SW 1271 (cell line): ENCODE data around the gene TESK2.

ENCODE experiments used
- DNase-seq, 2 experiments: peaks; one replicate each; lab custom pipeline; 2025; lab: John Stamatoyannopoulos, UW

Gene TESK2

GRCh38 chr1:45337630-45338325 is 153.2 kb downstream of the TESK2 start:
- DNase-seq: no peak

GRCh38 chr1:45335855-45336324 is 155.1 kb downstream of the TESK2 start:
- no peak for DNase-seq

GRCh38 chr1:45334308-45335245 is 156.4 kb downstream of the TESK2 start:
- DNase-seq: no peak

- DNase-seq: no peak
Observed at GRCh38 chr1:45332346-45332720, 158.6 kb downstream of the TESK2 start.

GRCh38 chr1:45331436-45332345 is 159.3 kb downstream of the TESK2 start:
- no peak for DNase-seq

GRCh38 chr1:45329445-45329844 is 161.5 kb downstream of the TESK2 start:
- no peak for DNase-seq

- no peak for DNase-seq
Observed at GRCh38 chr1:45328680-45329079, 162.3 kb downstream of the TESK2 start.

- no peak for DNase-seq
Observed at GRCh38 chr1:45327644-45328515, 163.1 kb downstream of the TESK2 start.

GRCh38 chr1:45326627-45327623 is 164.0 kb downstream of the TESK2 start, which contains the start of gene HPDL:
Gene HPDL (plus strand): TSS chr1:45326895. CDS start chr1:45327149, 254 bp downstream.
- peak in 1 of 2 experiments; percentile 19 for DNase-seq

GRCh38 chr1:45325851-45326506 is 165.0 kb downstream of the TESK2 start:
- no peak for DNase-seq

GRCh38 chr1:45322486-45323040 is 168.4 kb downstream of the TESK2 start:
- no peak for DNase-seq

GRCh38 chr1:45321444-45321843 is 169.5 kb downstream of the TESK2 start:
- DNase-seq: no peak

- DNase-seq: no peak
Observed at GRCh38 chr1:45319761-45320160, 171.2 kb downstream of the TESK2 start.

GRCh38 chr1:45317166-45317565 is 173.8 kb downstream of the TESK2 start:
- DNase-seq: no peak

GRCh38 chr1:45314266-45314665 is 176.7 kb downstream of the TESK2 start:
- no peak for DNase-seq

- no peak for DNase-seq
Observed at GRCh38 chr1:45306905-45307304, 184.1 kb downstream of the TESK2 start.

- no peak for DNase-seq
Observed at GRCh38 chr1:45306319-45306718, 184.6 kb downstream of the TESK2 start.

GRCh38 chr1:45305231-45305630 is 185.7 kb downstream of the TESK2 start:
- no peak for DNase-seq
